HL-60 (cell line): ENCODE measurements around the gene XPNPEP2.

ENCODE experiments used
- CTCF ChIP-seq: IDR thresholded peaks from one replicate; pipeline ENCODE4 v1.5.1; 2011; ENCODE audit warnings: low read length, control low read depth, inconsistent platforms; ENCODE audit not compliant: insufficient read depth
- GABPA ChIP-seq: IDR thresholded peaks from 2 replicates; pipeline ENCODE4 v1.6.1; 2012; ENCODE audit warnings: low read depth
- POLR2AphosphoS5 ChIP-seq: IDR thresholded peaks from 2 replicates; pipeline ENCODE4 v1.6.1; 2012; ENCODE audit warnings: low read depth
- SPI1 ChIP-seq: IDR thresholded peaks from 2 replicates; pipeline ENCODE4 v1.6.1; 2012; ENCODE audit warnings: low read depth, mild to moderate bottlenecking, borderline replicate concordance
- TF ChIP-seq, protein P1 (sequence below): IDR thresholded peaks from 2 replicates; pipeline ENCODE4 v1.6.1; 2012; ENCODE audit warnings: low read depth; ENCODE audit not compliant: insufficient replicate concordance

GRCh38 chrX:129818123-129818522, 79.3 kb downstream of the XPNPEP2 start:
- TF ChIP-seq CTCF (no peak), POLR2AphosphoS5 (no peak), GABPA (no peak), SPI1 (no peak)
- TF ChIP-seq, protein P1, sequence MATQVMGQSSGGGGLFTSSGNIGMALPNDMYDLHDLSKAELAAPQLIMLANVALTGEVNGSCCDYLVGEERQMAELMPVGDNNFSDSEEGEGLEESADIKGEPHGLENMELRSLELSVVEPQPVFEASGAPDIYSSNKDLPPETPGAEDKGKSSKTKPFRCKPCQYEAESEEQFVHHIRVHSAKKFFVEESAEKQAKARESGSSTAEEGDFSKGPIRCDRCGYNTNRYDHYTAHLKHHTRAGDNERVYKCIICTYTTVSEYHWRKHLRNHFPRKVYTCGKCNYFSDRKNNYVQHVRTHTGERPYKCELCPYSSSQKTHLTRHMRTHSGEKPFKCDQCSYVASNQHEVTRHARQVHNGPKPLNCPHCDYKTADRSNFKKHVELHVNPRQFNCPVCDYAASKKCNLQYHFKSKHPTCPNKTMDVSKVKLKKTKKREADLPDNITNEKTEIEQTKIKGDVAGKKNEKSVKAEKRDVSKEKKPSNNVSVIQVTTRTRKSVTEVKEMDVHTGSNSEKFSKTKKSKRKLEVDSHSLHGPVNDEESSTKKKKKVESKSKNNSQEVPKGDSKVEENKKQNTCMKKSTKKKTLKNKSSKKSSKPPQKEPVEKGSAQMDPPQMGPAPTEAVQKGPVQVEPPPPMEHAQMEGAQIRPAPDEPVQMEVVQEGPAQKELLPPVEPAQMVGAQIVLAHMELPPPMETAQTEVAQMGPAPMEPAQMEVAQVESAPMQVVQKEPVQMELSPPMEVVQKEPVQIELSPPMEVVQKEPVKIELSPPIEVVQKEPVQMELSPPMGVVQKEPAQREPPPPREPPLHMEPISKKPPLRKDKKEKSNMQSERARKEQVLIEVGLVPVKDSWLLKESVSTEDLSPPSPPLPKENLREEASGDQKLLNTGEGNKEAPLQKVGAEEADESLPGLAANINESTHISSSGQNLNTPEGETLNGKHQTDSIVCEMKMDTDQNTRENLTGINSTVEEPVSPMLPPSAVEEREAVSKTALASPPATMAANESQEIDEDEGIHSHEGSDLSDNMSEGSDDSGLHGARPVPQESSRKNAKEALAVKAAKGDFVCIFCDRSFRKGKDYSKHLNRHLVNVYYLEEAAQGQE: no peak
